GM12878 (cell line): ENCODE results near the gene C14orf93.

Source experiments
- EP300 ChIP-seq, 2 experiments: fragments of 150-350 bp in 1 of 2; IDR thresholded peaks; 2 replicates each; pipeline ENCODE4 v1.6.1; 2011 to 2012; ENCODE audit warnings: low read depth in 2 of 2, low read length in 2 of 2, borderline replicate concordance in 1 of 2, improper control_type of control experiment in 1 of 2, inconsistent platforms in 1 of 2; ENCODE audit not compliant: control insufficient read depth in 1 of 2
- PML ChIP-seq: IDR thresholded peaks from 2 replicates; pipeline ENCODE4 v1.6.1; 2012; ENCODE audit warnings: low read length, inconsistent platforms
- ZNF207 ChIP-seq: fragments of 450-650 bp; IDR thresholded peaks from 2 replicates; pipeline ENCODE4 v1.6.1; 2014; ENCODE audit warnings: antibody characterized with exemption, mild to moderate bottlenecking, borderline replicate concordance
- TF ChIP-seq, protein P1 (sequence below), 3 experiments: IDR thresholded peaks in 2 of 3; conservative IDR thresholded peaks in 1 of 3; 2 replicates each; pipeline ENCODE4 v1.5.1; 2011; ENCODE audit warnings: low read depth in 3 of 3, low read length in 3 of 3, mild to moderate bottlenecking in 3 of 3, control low read depth in 2 of 3, moderate library complexity in 2 of 3, inconsistent platforms in 1 of 3, mixed read lengths in 1 of 3; ENCODE audit not compliant: control insufficient read depth in 2 of 3, insufficient read depth in 1 of 3; ENCODE audit errors: extremely low read depth in 1 of 3

DNA sequence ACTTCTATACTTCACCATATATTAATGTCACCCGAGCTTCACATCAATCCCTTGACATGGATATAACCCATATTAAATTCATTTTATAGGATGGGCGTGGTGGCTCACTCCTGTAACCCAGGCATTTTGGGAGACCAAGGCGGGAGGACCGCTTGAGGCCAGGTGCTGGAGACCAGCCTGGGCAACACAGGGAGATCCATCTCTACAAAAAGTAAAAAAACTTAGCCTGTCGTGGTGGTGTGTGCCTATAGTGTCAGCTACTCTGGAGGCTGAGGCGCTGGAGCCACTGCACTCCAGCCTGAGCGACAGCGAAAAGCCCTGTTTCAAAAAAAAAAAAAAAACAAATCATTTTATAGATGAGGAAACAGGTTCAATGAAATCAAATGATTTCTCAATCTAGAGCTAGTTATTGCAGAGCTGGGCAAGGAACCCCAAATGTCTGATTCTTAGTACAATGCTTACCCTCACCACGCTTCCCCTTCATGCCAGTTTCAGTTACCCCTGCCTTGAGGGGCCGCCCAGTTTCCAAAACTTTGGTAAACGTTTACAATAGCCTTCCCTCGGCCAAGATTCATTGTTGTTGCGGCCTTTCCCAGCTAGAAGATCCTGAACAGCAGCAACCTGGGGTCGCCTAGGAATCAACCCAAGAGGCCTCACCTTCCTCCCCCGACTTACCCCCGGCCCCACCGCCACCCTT is 24.0 kb upstream of the C14orf93 start:
- TF ChIP-seq PML (no peak), ZNF207 (no peak), EP300 (IDR thresholded peaks at IDR 0.05; ENCODE audit: borderline replicate concordance in 1 of 2, control insufficient read depth in 1 of 2, low read depth in 2 of 2, low read length in 2 of 2) (no peak)
- TF ChIP-seq, protein P1, sequence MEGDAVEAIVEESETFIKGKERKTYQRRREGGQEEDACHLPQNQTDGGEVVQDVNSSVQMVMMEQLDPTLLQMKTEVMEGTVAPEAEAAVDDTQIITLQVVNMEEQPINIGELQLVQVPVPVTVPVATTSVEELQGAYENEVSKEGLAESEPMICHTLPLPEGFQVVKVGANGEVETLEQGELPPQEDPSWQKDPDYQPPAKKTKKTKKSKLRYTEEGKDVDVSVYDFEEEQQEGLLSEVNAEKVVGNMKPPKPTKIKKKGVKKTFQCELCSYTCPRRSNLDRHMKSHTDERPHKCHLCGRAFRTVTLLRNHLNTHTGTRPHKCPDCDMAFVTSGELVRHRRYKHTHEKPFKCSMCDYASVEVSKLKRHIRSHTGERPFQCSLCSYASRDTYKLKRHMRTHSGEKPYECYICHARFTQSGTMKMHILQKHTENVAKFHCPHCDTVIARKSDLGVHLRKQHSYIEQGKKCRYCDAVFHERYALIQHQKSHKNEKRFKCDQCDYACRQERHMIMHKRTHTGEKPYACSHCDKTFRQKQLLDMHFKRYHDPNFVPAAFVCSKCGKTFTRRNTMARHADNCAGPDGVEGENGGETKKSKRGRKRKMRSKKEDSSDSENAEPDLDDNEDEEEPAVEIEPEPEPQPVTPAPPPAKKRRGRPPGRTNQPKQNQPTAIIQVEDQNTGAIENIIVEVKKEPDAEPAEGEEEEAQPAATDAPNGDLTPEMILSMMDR (IDR thresholded peaks at IDR 0.05 in 2 of 3, conservative IDR thresholded peaks at IDR 0.05 in 1 of 3; ENCODE audit: control insufficient read depth in 2 of 3, extremely low read depth in 1 of 3, insufficient read depth in 1 of 3, low read depth in 3 of 3, low read length in 3 of 3): no peak
